A549 (cell line): ENCODE results near the gene ANO10. TPM values are rescaled to one million over a fixed set of nuclear protein-coding genes. Genes with fewer than 3 reads are reported as not detected.

Experiments used
- ATAC-seq, 2 experiments: fragments of 200-7000 bp in 1 of 2; fragments of >200 bp in 1 of 2; cut with Nextera tagmentation in 1 of 2; cut with Tn5 transposase in 1 of 2; 3 replicates each; pipeline versions ENCODE4 v1.8.0 to v1.9.1; 2018 to 2020; ENCODE audit warnings: mild to moderate bottlenecking in 1 of 2, moderate library complexity in 1 of 2
- CTCF ChIA-PET: fragments of 300-600 bp; sonication (Branson Sonifier 250); formaldehyde crosslinking; extraction: SDS; loops from one replicate; lab custom pipeline; 2021; ENCODE audit warnings: antibody characterized with exemption, inconsistent platforms; lab: Yijun Ruan, JAX
- POLR2A ChIA-PET: fragments of 350-600 bp; formaldehyde crosslinking; extraction: SDS; loops from one replicate; lab custom pipeline; 2021; ENCODE audit warnings: antibody characterized with exemption, inconsistent platforms; lab: Yijun Ruan, JAX
- DNase-seq, 2 experiments: peaks; one replicate each; pipeline versions ENCODE4 v3.0.0 to v3.0.0-alpha.2; 2011 to 2016; ENCODE audit warnings: low read depth in 1 of 2, low spot score in 1 of 2
- FAIRE-seq: peaks from 2 replicates; lab custom pipeline; 2011; peaks lifted over from hg19 to GRCh38; lab: Jason Lieb, UNC
- H3K27ac ChIP-seq, 2 experiments: fragments of >200 bp; sonication (Bioruptor Twin); formaldehyde crosslinking; 3 replicates each; pipeline ENCODE4 v1.5.1; 2016 to 2017
- H3K4me1 ChIP-seq: fragments of >200 bp; sonication (Bioruptor Twin); formaldehyde crosslinking; 3 replicates; pipeline ENCODE4 v1.6.1; 2016
- H3K4me2 ChIP-seq: fragments of >200 bp; sonication (Bioruptor Twin); formaldehyde crosslinking; 3 replicates; pipeline ENCODE4 v1.6.1; 2016
- H3K4me3 ChIP-seq: fragments of >200 bp; sonication (Bioruptor Twin); formaldehyde crosslinking; 3 replicates; pipeline ENCODE4 v1.5.1; 2016
- H3K9me3 ChIP-seq: fragments of >200 bp; sonication (Bioruptor Twin); formaldehyde crosslinking; 3 replicates; pipeline ENCODE4 v1.6.1; 2016
- BCL3 ChIP-seq: fragments of >200 bp; sonication (Bioruptor Twin); formaldehyde crosslinking; IDR thresholded peaks from 3 replicates; pipeline ENCODE4 v1.6.1; 2016
- CBX8 ChIP-seq: fragments of 200-600 bp; sonication (generic); IDR thresholded peaks from 2 replicates; pipeline ENCODE4 v1.6.1; 2016
- CTCF ChIP-seq: fragments of >200 bp; sonication (Bioruptor Twin); formaldehyde crosslinking; IDR thresholded peaks from 3 replicates; pipeline ENCODE4 v1.5.1; 2016
- ESRRA ChIP-seq: fragments of 150-350 bp; IDR thresholded peaks from 2 replicates; pipeline ENCODE4 v1.6.1; 2014; ENCODE audit warnings: mild to moderate bottlenecking, low read length, borderline replicate concordance
- FOSL2 ChIP-seq, 2 experiments: fragments of 450-650 bp in 1 of 2; fragments of >200 bp in 1 of 2; sonication (Bioruptor Twin) in 1 of 2; formaldehyde crosslinking; IDR thresholded peaks; 2 replicates each; pipeline versions ENCODE4 v1.5.0 to v1.6.1; 2016 to 2020; ENCODE audit warnings: mild to moderate bottlenecking in 1 of 2, moderate library complexity in 1 of 2
- FOXS1 ChIP-seq: fragments of 250-450 bp; sonication (Bioruptor Pico); IDR thresholded peaks from 2 replicates; pipeline ENCODE4 v1.5.0; 2020; ENCODE audit warnings: mild to moderate bottlenecking, moderate library complexity
- GATA3 ChIP-seq: IDR thresholded peaks from 2 replicates; pipeline ENCODE4 v1.6.1; 2012; ENCODE audit warnings: borderline replicate concordance
- HOXA7 ChIP-seq: fragments of 250-450 bp; sonication (Bioruptor Pico); IDR thresholded peaks from 2 replicates; pipeline ENCODE4 v1.5.0; 2020; ENCODE audit warnings: mild to moderate bottlenecking, moderate library complexity
- HOXB13 ChIP-seq: fragments of 250-450 bp; sonication (Bioruptor Pico); IDR thresholded peaks from 2 replicates; pipeline ENCODE4 v1.5.0; 2020; ENCODE audit warnings: low read depth, mild to moderate bottlenecking, moderate library complexity
- HOXB5 ChIP-seq: fragments of 250-450 bp; sonication (Bioruptor Pico); IDR thresholded peaks from 2 replicates; pipeline ENCODE4 v1.5.0; 2020; ENCODE audit warnings: mild to moderate bottlenecking, moderate library complexity
- MAZ ChIP-seq: fragments of 150-350 bp; IDR thresholded peaks from 2 replicates; pipeline ENCODE4 v1.6.1; 2014; ENCODE audit warnings: antibody characterized with exemption, low read depth, low read length, borderline replicate concordance
- PHF8 ChIP-seq: fragments of 200-600 bp; sonication (generic); IDR thresholded peaks from 2 replicates; pipeline ENCODE4 v1.6.1; 2016; ENCODE audit warnings: low read depth, mild to moderate bottlenecking, antibody characterized with exemption, moderate library complexity, borderline replicate concordance
- POLR2A ChIP-seq: IDR thresholded peaks from 2 replicates; pipeline ENCODE4 v1.6.1; 2012; ENCODE audit warnings: mild to moderate bottlenecking, low read length
- POLR2AphosphoS2 ChIP-seq: conservative IDR thresholded peaks from 2 replicates; pipeline ENCODE4 v1.6.1; 2012; ENCODE audit warnings: low read length, improper control_type of control experiment, inconsistent platforms
- RAD21 ChIP-seq, 2 experiments: fragments of >200 bp in 1 of 2; sonication (Bioruptor Twin) in 1 of 2; formaldehyde crosslinking in 1 of 2; IDR thresholded peaks in 1 of 2; conservative IDR thresholded peaks in 1 of 2; 2 replicates in 1 of 2; 3 replicates in 1 of 2; pipeline ENCODE4 v1.6.1; 2012 to 2018; ENCODE audit warnings: inconsistent platforms in 1 of 2
- RCOR1 ChIP-seq: fragments of 150-350 bp; IDR thresholded peaks from 2 replicates; pipeline ENCODE4 v1.6.1; 2014; ENCODE audit warnings: antibody characterized with exemption, low read length, low read depth
- SMC3 ChIP-seq: fragments of >200 bp; sonication (Bioruptor Twin); formaldehyde crosslinking; IDR thresholded peaks from 3 replicates; pipeline ENCODE4 v1.6.1; 2018; ENCODE audit warnings: inconsistent platforms
- ZFP36 ChIP-seq: fragments of 450-650 bp; IDR thresholded peaks from 2 replicates; pipeline ENCODE4 v1.6.1; 2014; ENCODE audit warnings: borderline replicate concordance; ENCODE audit not compliant: partially characterized antibody
- WGBS: methylation state at CpG from one replicate; pipeline ENCODE4 v1.1.6; 2017; ENCODE audit errors: missing lambda C conversion rate; 5-methylcytosine and 5-hydroxymethylcytosine counted together
- polyA plus RNA-seq, 4 experiments: library from polyadenylated mRNA; depleted of rRNA in 3 of 4; stranded (reverse); fragments of >200 nt; fragmentation: RNase III in 1 of 4; extraction: RNeasy Plus Mini Kit Qiagen cat#74134 plus additional on column Dnase treatment in 1 of 4; gene quantifications; 2 replicates in 3 of 4; 3 replicates in 1 of 4; pipeline ENCODE4 v1.2.3, GENCODE V29; 2011 to 2017
- TF ChIP-seq, protein P1 (sequence below): fragments of 450-650 bp; IDR thresholded peaks from 2 replicates; pipeline ENCODE4 v1.6.1; 2014; ENCODE audit warnings: antibody characterized with exemption

Gene ANO10
- polyA plus RNA-seq, 2 of the 4 experiments (the other 2 are of a cell fraction) = 20.0 to 22.8 TPM

DNA sequence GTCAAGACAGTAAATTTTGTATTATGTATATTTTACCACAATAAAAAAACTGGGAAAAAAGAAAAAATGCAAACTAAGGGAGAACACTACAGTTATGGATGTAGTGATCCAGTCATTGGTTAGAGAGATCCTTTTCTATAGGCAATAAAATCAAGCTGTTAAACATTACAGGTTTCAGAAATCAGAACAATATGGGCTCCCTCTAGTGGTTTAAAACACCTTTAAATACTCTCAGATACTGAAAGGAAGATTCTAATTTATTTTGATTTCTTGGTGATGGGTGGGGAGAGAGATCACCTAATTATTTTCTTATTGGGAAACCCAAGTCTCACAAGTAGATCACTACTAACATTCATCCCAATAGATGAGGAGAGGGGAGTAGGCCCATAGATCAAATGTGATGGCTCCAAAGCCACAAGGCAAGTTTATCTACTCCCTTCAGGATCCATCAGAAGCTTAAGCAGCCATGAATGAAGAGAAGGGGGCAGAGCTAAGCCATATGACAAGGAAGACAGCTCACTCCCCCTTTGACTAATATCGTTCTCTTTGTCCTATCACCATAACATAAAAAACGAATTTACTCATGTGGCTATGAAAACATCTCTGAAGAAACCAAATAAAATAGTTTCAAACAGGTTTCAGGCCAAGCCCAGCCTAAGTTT is 118.6 kb downstream of the ANO10 start:
- DNase-seq = peak in 1 of 2 experiments; percentile 13
- TF ChIP-seq CTCF (peak; percentile 58), HOXB13 (no peak), RCOR1 (no peak), HOXA7 (no peak), POLR2AphosphoS2 (no peak), GATA3 (no peak), FOXS1 (CRISPR knock-in tag) (no peak), HOXB5 (CRISPR knock-in tag) (no peak), BCL3 (no peak), ZFP36 (no peak), MAZ (no peak), RAD21 (conservative IDR thresholded peaks at IDR 0.05 in 1 of 2, IDR thresholded peaks at IDR 0.05 in 1 of 2) (peak; percentile 46 to 57; a peak in 4 of 5 replicates), POLR2A (no peak), PHF8 (no peak), ESRRA (no peak), CBX8 (no peak), SMC3 (peak; percentile 52; the same call in 2 of the 3 replicates)
- TF ChIP-seq, protein P1, sequence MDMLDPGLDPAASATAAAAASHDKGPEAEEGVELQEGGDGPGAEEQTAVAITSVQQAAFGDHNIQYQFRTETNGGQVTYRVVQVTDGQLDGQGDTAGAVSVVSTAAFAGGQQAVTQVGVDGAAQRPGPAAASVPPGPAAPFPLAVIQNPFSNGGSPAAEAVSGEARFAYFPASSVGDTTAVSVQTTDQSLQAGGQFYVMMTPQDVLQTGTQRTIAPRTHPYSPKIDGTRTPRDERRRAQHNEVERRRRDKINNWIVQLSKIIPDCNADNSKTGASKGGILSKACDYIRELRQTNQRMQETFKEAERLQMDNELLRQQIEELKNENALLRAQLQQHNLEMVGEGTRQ = no peak
- CTCF ChIA-PET = interaction anchor here (0.6 to 2.0 kb wide), 13 partner anchors 9 to 542 kb away, joined by 3 to 14 read pairs (median 4); no protein-coding TSS in a partner anchor
- POLR2A ChIA-PET = no interaction called here
- Histone ChIP-seq H3K4me1 (peaks cover 1% of the 10 kb centered on the region; the same call in 2 of the 3 replicates), H3K27ac (no peak overlapping the region), H3K9me3 (no peaks in the 10 kb centered on the region), H3K4me3 (no peak overlapping the region), H3K4me2 (no peak overlapping the region)
- peak in 1 of 2 experiments; percentile 68; a peak in 3 of 6 replicates for ATAC-seq
- no peak for FAIRE-seq
- 0% methylated on average over 2 of the region's 2 CpGs for WGBS

GRCh38 chr3:43499256-43499655 is 122.6 kb downstream of the ANO10 start:
- ATAC-seq (no peak), FAIRE-seq (no peak), DNase-seq (no peak)
- Histone ChIP-seq H3K4me1 (peaks cover 12% of the 10 kb centered on the region; the same call in 2 of the 3 replicates), H3K27ac (no peak overlapping the region), H3K9me3 (no peaks in the 10 kb centered on the region), H3K4me2 (no peak overlapping the region), H3K4me3 (no peak overlapping the region)
- TF ChIP-seq HOXA7 = no peak
- POLR2A ChIA-PET = no interaction called here
- CTCF ChIA-PET = interaction anchor here (1.5 kb wide), 1 partner anchor 17 kb away, joined by 3 read pairs; no protein-coding TSS in a partner anchor
- 89% methylated on average over 1 of the region's 1 CpG for WGBS

DNA sequence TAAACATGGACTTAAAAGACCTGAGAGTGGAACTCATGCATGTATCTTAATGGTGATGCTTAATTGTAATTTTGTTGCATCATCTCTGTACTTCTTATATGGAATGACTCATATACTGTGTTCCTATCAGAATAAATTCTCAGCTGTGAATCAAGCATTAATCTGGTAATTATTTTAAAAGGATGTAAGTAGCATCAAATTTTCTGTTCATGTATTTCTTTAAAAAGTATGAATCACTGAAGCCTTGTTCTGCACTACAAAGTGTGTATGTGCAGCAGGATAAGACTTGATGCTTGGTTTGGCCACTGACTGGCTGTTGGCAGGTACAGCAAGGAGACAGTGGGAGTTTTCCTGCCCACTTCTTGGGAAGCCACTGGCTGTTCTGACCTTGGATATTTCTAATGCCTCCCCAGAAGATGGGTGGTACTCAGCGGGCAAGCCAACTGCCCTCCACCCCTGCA is 123.9 kb downstream of the ANO10 start:
- Histone ChIP-seq H3K27ac (no peak overlapping the region; a peak in 1 of 6 replicates), H3K9me3 (no peaks in the 10 kb centered on the region), H3K4me3 (no peak overlapping the region), H3K4me1 (peaks cover 12% of the 10 kb centered on the region; the same call in 2 of the 3 replicates), H3K4me2 (peak overlapping the region; percentile 10; the same call in 1 of the 3 replicates)
- no CpG with 5 or more reads among the region's 1 CpG for WGBS
- FAIRE-seq = no peak
- ChIA-PET POLR2A (no interaction called here), CTCF (no interaction called here)
- no peak for ATAC-seq
- TF ChIP-seq CTCF = no peak
- no peak for TF ChIP-seq FOSL2 (IDR thresholded peaks at IDR 0.05)
- peak; percentile 30; the same call in 1 of the 2 replicates for TF ChIP-seq FOSL2 (CRISPR knock-in tag; IDR thresholded peaks at IDR 0.05)
- no peak for DNase-seq
